Measurements from ENCODE around the gene TBC1D22A. TPM values are rescaled to one million over a fixed set of nuclear protein-coding genes. Genes with fewer than 3 reads are reported as not detected.

TBC1D22A gene
- total and polyA plus RNA-seq, 4 donors, result 4.1 to 12.4 (median 8.4) TPM

DNA sequence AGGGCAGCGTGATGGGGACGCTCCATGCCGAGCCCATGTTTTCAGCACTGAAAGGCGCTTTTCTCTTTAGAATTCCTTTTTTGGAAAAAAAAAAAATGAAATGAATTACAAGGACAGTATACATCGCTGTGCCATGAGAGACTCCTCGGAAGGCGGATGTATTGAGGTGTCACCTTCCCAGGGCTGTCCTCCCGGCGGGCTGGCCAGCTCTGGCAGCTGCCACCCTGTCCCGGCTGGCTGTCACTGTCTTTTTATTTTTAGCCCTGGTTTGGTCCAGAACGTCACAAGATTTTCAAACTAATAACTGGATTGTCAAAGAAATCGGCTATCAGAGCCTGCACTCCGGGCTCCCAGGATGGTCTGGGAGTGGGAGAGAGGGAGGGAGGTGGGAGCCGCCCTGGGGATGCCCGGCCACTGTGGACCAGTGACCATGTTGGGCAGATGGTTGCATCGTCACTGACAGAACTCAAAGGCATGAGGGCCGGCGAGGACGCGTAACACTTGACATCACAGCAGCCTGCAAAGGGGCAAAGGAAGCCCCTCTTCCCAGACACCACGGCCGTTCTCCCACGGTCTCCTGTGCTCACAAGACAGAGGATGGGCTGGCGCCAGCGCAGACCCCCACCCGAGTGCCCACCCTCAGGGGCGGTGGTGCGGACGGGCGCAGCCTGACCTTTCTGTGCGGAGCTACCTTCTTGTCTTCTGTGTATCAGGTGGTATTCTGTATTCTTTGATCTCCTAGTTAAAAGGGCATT lies 392.9 kb downstream of the TBC1D22A start:
- 94% methylated on average over 31 of the region's 31 CpGs for whole genome bisulfite sequencing
- Histone ChIP-seq H3K36me3 (ENCODE audit: control insufficient read depth in 4 of 4, insufficient read depth in 3 of 4, low read depth in 1 of 4, low read length in 3 of 4) (no peaks in the 10 kb centered on the region), H3K4me1 (ENCODE audit: control insufficient read depth in 4 of 4, insufficient read depth in 4 of 4, low read length in 3 of 4) (no peaks in the 10 kb centered on the region), H3K4me3 (ENCODE audit: low read depth in 1 of 3, low read length in 3 of 3) (no peak overlapping the region), H3K9me3 (ENCODE audit: control insufficient read depth in 4 of 4, low read length in 3 of 4) (no peaks in the 10 kb centered on the region), H3K27ac (ENCODE audit: low read depth in 1 of 2, low read length in 2 of 2) (no peak overlapping the region), H3K9ac (ENCODE audit: low read depth in 1 of 2, low read length in 2 of 2) (no peak overlapping the region), H3K27me3 (ENCODE audit: control insufficient read depth in 4 of 4, insufficient read depth in 4 of 4, low read length in 3 of 4) (no peaks in the 10 kb centered on the region)
- DNase-seq (ENCODE audit: low spot score), result no peak
- TF ChIP-seq, protein P1, sequence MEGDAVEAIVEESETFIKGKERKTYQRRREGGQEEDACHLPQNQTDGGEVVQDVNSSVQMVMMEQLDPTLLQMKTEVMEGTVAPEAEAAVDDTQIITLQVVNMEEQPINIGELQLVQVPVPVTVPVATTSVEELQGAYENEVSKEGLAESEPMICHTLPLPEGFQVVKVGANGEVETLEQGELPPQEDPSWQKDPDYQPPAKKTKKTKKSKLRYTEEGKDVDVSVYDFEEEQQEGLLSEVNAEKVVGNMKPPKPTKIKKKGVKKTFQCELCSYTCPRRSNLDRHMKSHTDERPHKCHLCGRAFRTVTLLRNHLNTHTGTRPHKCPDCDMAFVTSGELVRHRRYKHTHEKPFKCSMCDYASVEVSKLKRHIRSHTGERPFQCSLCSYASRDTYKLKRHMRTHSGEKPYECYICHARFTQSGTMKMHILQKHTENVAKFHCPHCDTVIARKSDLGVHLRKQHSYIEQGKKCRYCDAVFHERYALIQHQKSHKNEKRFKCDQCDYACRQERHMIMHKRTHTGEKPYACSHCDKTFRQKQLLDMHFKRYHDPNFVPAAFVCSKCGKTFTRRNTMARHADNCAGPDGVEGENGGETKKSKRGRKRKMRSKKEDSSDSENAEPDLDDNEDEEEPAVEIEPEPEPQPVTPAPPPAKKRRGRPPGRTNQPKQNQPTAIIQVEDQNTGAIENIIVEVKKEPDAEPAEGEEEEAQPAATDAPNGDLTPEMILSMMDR (IDR thresholded peaks at IDR 0.05; ENCODE audit: low read depth, low read length, missing input control), result no peak
- no peak for TF ChIP-seq RXRA (IDR thresholded peaks at IDR 0.05)

DNA sequence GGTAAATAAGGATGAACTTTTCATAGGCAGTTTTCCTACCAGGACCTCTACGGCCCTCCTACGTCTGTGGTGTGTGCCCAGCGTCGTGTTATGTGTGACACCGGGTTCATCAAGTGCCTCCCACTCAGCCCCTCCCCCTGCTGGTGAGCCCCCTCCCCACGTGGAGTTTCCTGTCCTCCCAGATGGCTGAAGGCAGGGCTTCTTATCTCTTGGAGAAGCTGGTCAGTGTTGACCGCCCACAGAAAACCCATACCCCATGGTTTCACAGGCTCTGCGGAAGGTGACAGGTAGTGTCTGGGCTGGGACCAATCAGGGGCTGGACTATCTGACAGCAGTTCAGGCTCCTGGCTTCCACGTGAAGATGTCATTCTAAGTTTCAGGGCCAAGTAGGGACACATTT lies 393.5 kb downstream of the TBC1D22A start:
- no peak for DNase-seq (ENCODE audit: low spot score)
- no peak overlapping the region for H3K4me3 ChIP-seq (ENCODE audit: low read depth in 1 of 3, low read length in 3 of 3)
- no peaks in the 10 kb centered on the region for H3K27me3 ChIP-seq (ENCODE audit: control insufficient read depth in 4 of 4, insufficient read depth in 4 of 4, low read length in 3 of 4)
- WGBS, result 83% methylated on average over 9 of the region's 9 CpGs
- no peaks in the 10 kb centered on the region for H3K9me3 ChIP-seq (ENCODE audit: control insufficient read depth in 4 of 4, low read length in 3 of 4)
- H3K27ac ChIP-seq (ENCODE audit: low read depth in 1 of 2, low read length in 2 of 2), result no peak overlapping the region
- no peak overlapping the region for H3K9ac ChIP-seq (ENCODE audit: low read depth in 1 of 2, low read length in 2 of 2)
- no peaks in the 10 kb centered on the region for H3K4me1 ChIP-seq (ENCODE audit: control insufficient read depth in 4 of 4, insufficient read depth in 4 of 4, low read length in 3 of 4)
- no peak for TF ChIP-seq SP1 (IDR thresholded peaks at IDR 0.05)
- no peak for TF ChIP-seq JUND (IDR thresholded peaks at IDR 0.05)
- TF ChIP-seq TAF1 (conservative IDR thresholded peaks at IDR 0.05), result no peak
- TF ChIP-seq, protein P1 (IDR thresholded peaks at IDR 0.05; ENCODE audit: low read depth, low read length, missing input control), result no peak
- no peak for TF ChIP-seq HNF4G (IDR thresholded peaks at IDR 0.05)
- TF ChIP-seq RXRA (IDR thresholded peaks at IDR 0.05), result no peak
- no peak for TF ChIP-seq YY1 (IDR thresholded peaks at IDR 0.05)
- TF ChIP-seq HNF4A (conservative IDR thresholded peaks at IDR 0.05), result no peak
- TF ChIP-seq, protein P2, sequence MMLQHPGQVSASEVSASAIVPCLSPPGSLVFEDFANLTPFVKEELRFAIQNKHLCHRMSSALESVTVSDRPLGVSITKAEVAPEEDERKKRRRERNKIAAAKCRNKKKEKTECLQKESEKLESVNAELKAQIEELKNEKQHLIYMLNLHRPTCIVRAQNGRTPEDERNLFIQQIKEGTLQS (IDR thresholded peaks at IDR 0.05), result no peak
- no peaks in the 10 kb centered on the region for H3K36me3 ChIP-seq (ENCODE audit: control insufficient read depth in 4 of 4, insufficient read depth in 3 of 4, low read depth in 1 of 4, low read length in 3 of 4)

DNA sequence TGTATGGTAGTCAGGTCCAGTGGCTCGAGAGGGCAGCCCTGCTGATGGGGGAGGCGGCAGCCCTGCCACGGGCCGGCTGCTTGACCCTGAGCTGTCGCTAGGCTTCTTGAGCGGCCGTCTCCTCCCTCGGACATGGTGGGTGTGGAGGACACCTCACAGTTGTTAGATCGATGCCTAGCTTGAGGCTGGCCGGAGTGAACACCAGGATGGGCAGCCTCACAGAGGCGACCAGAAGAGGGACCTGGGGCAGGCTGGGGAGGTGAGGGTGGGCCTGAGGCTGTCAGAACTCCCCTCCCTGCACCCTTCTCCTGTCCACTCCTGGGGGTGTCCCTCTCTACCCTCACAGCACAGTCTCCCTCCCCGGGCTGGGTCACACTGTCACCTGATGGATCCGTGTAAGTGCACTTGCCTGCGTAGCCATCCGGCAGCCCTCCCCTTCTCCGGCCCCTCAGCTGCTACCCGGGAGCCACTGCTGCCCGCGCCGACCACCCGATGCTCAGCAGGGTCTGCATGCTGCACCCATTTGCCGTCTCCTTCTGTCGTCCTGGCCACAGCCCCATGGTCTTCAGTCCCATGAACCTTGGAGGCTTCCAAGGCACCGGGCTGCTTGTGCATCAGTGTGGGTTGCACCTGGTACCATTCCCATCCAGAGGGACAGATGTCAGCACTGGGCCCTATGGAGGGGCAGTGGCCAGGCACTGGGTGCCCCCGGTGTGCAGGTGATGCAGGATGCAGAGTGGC lies 394.1 kb downstream of the TBC1D22A start:
- Histone ChIP-seq H3K27me3 (ENCODE audit: control insufficient read depth in 4 of 4, insufficient read depth in 4 of 4, low read length in 3 of 4) (no peaks in the 10 kb centered on the region), H3K36me3 (ENCODE audit: control insufficient read depth in 4 of 4, insufficient read depth in 3 of 4, low read depth in 1 of 4, low read length in 3 of 4) (no peaks in the 10 kb centered on the region), H3K4me3 (ENCODE audit: low read depth in 1 of 3, low read length in 3 of 3) (no peak overlapping the region), H3K9ac (ENCODE audit: low read depth in 1 of 2, low read length in 2 of 2) (no peak overlapping the region), H3K4me1 (ENCODE audit: control insufficient read depth in 4 of 4, insufficient read depth in 4 of 4, low read length in 3 of 4) (no peaks in the 10 kb centered on the region), H3K27ac (ENCODE audit: low read depth in 1 of 2, low read length in 2 of 2) (no peak overlapping the region), H3K9me3 (ENCODE audit: control insufficient read depth in 4 of 4, low read length in 3 of 4) (no peaks in the 10 kb centered on the region)
- 95% methylated on average over 25 of the region's 25 CpGs for WGBS
- DNase-seq (ENCODE audit: low spot score), result no peak
- TF ChIP-seq RAD21 (IDR thresholded peaks at IDR 0.05) (no peak), RXRA (IDR thresholded peaks at IDR 0.05) (no peak), FOXA1 (IDR thresholded peaks at IDR 0.05) (no peak), GABPA (IDR thresholded peaks at IDR 0.05 in 1 of 2, conservative IDR thresholded peaks at IDR 0.05 in 1 of 2) (no peak), HNF4G (IDR thresholded peaks at IDR 0.05) (no peak), SP1 (IDR thresholded peaks at IDR 0.05) (no peak), EGR1 (IDR thresholded peaks at IDR 0.05; ENCODE audit: low read depth in 2 of 2) (no peak), YY1 (IDR thresholded peaks at IDR 0.05) (no peak), JUND (IDR thresholded peaks at IDR 0.05) (no peak), HNF4A (conservative IDR thresholded peaks at IDR 0.05) (no peak), FOXA2 (IDR thresholded peaks at IDR 0.05) (no peak)
- TF ChIP-seq, protein P3, sequence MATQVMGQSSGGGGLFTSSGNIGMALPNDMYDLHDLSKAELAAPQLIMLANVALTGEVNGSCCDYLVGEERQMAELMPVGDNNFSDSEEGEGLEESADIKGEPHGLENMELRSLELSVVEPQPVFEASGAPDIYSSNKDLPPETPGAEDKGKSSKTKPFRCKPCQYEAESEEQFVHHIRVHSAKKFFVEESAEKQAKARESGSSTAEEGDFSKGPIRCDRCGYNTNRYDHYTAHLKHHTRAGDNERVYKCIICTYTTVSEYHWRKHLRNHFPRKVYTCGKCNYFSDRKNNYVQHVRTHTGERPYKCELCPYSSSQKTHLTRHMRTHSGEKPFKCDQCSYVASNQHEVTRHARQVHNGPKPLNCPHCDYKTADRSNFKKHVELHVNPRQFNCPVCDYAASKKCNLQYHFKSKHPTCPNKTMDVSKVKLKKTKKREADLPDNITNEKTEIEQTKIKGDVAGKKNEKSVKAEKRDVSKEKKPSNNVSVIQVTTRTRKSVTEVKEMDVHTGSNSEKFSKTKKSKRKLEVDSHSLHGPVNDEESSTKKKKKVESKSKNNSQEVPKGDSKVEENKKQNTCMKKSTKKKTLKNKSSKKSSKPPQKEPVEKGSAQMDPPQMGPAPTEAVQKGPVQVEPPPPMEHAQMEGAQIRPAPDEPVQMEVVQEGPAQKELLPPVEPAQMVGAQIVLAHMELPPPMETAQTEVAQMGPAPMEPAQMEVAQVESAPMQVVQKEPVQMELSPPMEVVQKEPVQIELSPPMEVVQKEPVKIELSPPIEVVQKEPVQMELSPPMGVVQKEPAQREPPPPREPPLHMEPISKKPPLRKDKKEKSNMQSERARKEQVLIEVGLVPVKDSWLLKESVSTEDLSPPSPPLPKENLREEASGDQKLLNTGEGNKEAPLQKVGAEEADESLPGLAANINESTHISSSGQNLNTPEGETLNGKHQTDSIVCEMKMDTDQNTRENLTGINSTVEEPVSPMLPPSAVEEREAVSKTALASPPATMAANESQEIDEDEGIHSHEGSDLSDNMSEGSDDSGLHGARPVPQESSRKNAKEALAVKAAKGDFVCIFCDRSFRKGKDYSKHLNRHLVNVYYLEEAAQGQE (IDR thresholded peaks at IDR 0.05), result no peak
- TF ChIP-seq, protein P2 (IDR thresholded peaks at IDR 0.05), result no peak
